HepG2 (cell line): ENCODE data around the gene NOP9. TPM values are rescaled to one million over a fixed set of nuclear protein-coding genes. Genes with fewer than 3 reads are reported as not detected.

Experiments used
- KMT2B ChIP-seq: IDR thresholded peaks from 2 replicates; pipeline ENCODE4 v1.6.1; 2016; ENCODE audit warnings: missing genetic modification reagents, missing compliant biosample characterization
- MAFK ChIP-seq, 2 experiments: IDR thresholded peaks in 1 of 2; conservative IDR thresholded peaks in 1 of 2; 2 replicates each; pipeline ENCODE4 v1.6.1; 2011; ENCODE audit warnings: improper control_type of control experiment in 2 of 2, low read length in 2 of 2
- MAZ ChIP-seq, 2 experiments: sonication (generic) in 1 of 2; formaldehyde crosslinking in 1 of 2; IDR thresholded peaks; 2 replicates each; pipeline versions ENCODE4 v1.5.0 to v1.6.1; 2012 to 2020; ENCODE audit warnings: low read depth in 2 of 2, mild to moderate bottlenecking in 2 of 2, borderline replicate concordance in 1 of 2, improper control_type of control experiment in 1 of 2, low read length in 1 of 2, missing genetic modification reagents in 1 of 2, moderate library complexity in 1 of 2
- NRL ChIP-seq: sonication (generic); formaldehyde crosslinking; IDR thresholded peaks from 2 replicates; pipeline ENCODE4 v1.5.0; 2020; ENCODE audit warnings: missing genetic modification reagents, mild to moderate bottlenecking, moderate library complexity, borderline replicate concordance
- RFXANK ChIP-seq: IDR thresholded peaks from 2 replicates; pipeline ENCODE4 v1.6.1; 2016
- SRY ChIP-seq: sonication (generic); formaldehyde crosslinking; IDR thresholded peaks from 2 replicates; pipeline ENCODE4 v1.8.0; 2022; ENCODE audit warnings: mild to moderate bottlenecking, missing genetic modification reagents
- SYNCRIP ChIP-seq: fragments of 200-400 bp; formaldehyde crosslinking; IDR thresholded peaks from 2 replicates; pipeline ENCODE4 v1.6.1; 2018; ENCODE audit warnings: mild to moderate bottlenecking, low read depth, low read length; ENCODE audit not compliant: insufficient read depth
- TCF12 ChIP-seq, 2 experiments: fragments of 450-650 bp in 1 of 2; sonication (generic) in 1 of 2; formaldehyde crosslinking in 1 of 2; IDR thresholded peaks; 2 replicates each; pipeline versions ENCODE4 v1.6.1 to v1.8.0; 2017 to 2022; ENCODE audit warnings: antibody characterized with exemption in 1 of 2, mild to moderate bottlenecking in 1 of 2, missing genetic modification reagents in 1 of 2, moderate library complexity in 1 of 2
- TMF1 ChIP-seq: sonication (generic); formaldehyde crosslinking; IDR thresholded peaks from 2 replicates; pipeline ENCODE4 v1.8.1; 2022; ENCODE audit warnings: low read depth, missing genetic modification reagents
- ZBTB1 ChIP-seq: sonication (generic); formaldehyde crosslinking; IDR thresholded peaks from 2 replicates; pipeline ENCODE4 v1.4.0; 2020; ENCODE audit warnings: missing genetic modification reagents, borderline replicate concordance
- ZFP82 ChIP-seq: sonication (generic); formaldehyde crosslinking; IDR thresholded peaks from 2 replicates; pipeline ENCODE4 v1.5.1; 2020; ENCODE audit warnings: mild to moderate bottlenecking, missing genetic modification reagents, borderline replicate concordance
- ZNF431 ChIP-seq: sonication (generic); formaldehyde crosslinking; IDR thresholded peaks from 2 replicates; pipeline ENCODE4 v1.9.0; 2022; ENCODE audit warnings: missing genetic modification reagents, low read depth, mild to moderate bottlenecking, borderline replicate concordance
- ZNF607 ChIP-seq: sonication (generic); formaldehyde crosslinking; IDR thresholded peaks from 2 replicates; pipeline ENCODE4 v1.5.1; 2020; ENCODE audit warnings: missing genetic modification reagents, mild to moderate bottlenecking, borderline replicate concordance
- ZNF747 ChIP-seq: sonication (generic); formaldehyde crosslinking; IDR thresholded peaks from 2 replicates; pipeline ENCODE4 v1.8.1; 2023; ENCODE audit warnings: missing genetic modification reagents, mild to moderate bottlenecking, borderline replicate concordance
- polyA plus RNA-seq, 8 experiments: library from polyadenylated mRNA; depleted of rRNA in 3 of 8; stranded (reverse) in 7 of 8; unstranded in 1 of 8; fragments of >200 nt; fragmentation: Illumina TruSeq in 4 of 8; extraction: Trizol in 4 of 8; gene quantifications; 2 replicates each; pipeline versions ENCODE4 v1.2.1 to v1.2.3, GENCODE V29; 2011 to 2016; ENCODE audit warnings: low read depth in 4 of 8, missing spikeins in 1 of 8, mixed read lengths in 1 of 8; ENCODE audit not compliant: insufficient read depth in 1 of 8
- total RNA-seq, 5 experiments: library from RNA; depleted of rRNA; stranded (reverse); fragments of >200 nt; fragmentation: Illumina TruSeq; extraction: Trizol; gene quantifications; 2 replicates each; pipeline ENCODE4 v1.2.3, GENCODE V29; 2016; ENCODE audit warnings: low read depth in 1 of 5
- TF ChIP-seq, protein P1 (sequence below): sonication (generic); formaldehyde crosslinking; IDR thresholded peaks from 2 replicates; pipeline ENCODE4 v1.8.1; 2023; ENCODE audit warnings: mild to moderate bottlenecking, missing genetic modification reagents, borderline replicate concordance
- TF ChIP-seq, protein P2 (sequence below): sonication (generic); formaldehyde crosslinking; IDR thresholded peaks from 2 replicates; pipeline ENCODE4 v1.4.0; 2020; ENCODE audit warnings: missing genetic modification reagents, mild to moderate bottlenecking, borderline replicate concordance
- TF ChIP-seq, protein P3 (sequence below): sonication (generic); formaldehyde crosslinking; IDR thresholded peaks from 2 replicates; pipeline ENCODE4 v1.8.1; 2023; ENCODE audit warnings: mild to moderate bottlenecking, missing genetic modification reagents
- TF ChIP-seq, protein P4 (sequence below): sonication (generic); formaldehyde crosslinking; conservative IDR thresholded peaks from 2 replicates; pipeline ENCODE4 v1.8.1; 2023; ENCODE audit warnings: missing genetic modification reagents
- TF ChIP-seq, protein P5 (sequence below): sonication (generic); formaldehyde crosslinking; IDR thresholded peaks from 2 replicates; pipeline ENCODE4 v1.9.0; 2021; ENCODE audit warnings: missing genetic modification reagents, borderline replicate concordance

The NOP9 gene
- total and polyA plus RNA-seq, 2 of the 13 experiments (the other 11 are each of a cell fraction or from before 2014, with no cell fraction given), result 24.5 to 61.6 TPM

DNA sequence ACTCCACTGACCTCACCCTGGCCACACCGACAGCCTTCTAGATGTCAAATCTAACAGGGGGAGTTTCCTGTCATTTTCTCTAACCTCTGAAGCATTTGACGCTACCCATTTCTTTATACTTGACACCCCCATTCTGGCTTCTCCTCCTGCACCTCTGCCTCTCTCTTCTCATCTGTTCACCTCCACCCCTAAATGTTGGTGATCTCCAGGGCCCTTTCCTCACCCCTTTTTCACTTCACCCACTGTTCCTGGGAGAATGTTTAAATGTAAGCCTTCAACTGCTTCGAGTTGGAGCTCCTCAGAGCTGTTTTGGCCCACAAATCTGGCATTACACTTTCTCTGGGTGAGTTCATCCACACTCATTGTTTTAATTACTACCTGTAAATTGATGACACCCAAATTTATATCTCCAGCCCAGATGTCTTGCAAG lies 27.8 kb upstream of the NOP9 start (continued):
- no peak for TF ChIP-seq TMF1 (CRISPR knock-in tag)
- no peak for TF ChIP-seq ZNF607 (CRISPR knock-in tag)
- TF ChIP-seq SRY, result no peak
- TF ChIP-seq KMT2B (CRISPR knock-in tag), result no peak
- TF ChIP-seq, protein P1, sequence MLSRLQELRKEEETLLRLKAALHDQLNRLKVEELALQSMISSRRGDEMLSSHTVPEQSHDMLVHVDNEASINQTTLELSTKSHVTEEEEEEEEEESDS (CRISPR knock-in tag), result no peak
- TF ChIP-seq, protein P2, sequence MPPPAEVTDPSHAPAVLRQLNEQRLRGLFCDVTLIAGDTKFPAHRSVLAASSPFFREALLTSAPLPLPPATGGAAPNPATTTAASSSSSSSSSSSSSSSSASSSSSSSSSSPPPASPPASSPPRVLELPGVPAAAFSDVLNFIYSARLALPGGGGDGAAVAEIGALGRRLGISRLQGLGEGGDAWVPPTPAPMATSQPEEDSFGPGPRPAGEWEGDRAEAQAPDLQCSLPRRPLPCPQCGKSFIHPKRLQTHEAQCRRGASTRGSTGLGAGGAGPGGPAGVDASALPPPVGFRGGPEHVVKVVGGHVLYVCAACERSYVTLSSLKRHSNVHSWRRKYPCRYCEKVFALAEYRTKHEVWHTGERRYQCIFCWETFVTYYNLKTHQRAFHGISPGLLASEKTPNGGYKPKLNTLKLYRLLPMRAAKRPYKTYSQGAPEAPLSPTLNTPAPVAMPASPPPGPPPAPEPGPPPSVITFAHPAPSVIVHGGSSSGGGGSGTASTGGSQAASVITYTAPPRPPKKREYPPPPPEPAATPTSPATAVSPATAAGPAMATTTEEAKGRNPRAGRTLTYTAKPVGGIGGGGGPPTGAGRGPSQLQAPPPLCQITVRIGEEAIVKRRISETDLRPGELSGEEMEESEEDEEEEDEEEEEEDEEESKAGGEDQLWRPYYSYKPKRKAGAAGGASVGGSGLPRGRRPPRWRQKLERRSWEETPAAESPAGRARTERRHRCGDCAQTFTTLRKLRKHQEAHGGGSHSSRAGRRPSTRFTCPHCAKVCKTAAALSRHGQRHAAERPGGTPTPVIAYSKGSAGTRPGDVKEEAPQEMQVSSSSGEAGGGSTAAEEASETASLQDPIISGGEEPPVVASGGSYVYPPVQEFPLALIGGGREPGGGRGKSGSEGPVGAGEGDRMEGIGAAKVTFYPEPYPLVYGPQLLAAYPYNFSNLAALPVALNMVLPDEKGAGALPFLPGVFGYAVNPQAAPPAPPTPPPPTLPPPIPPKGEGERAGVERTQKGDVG (CRISPR knock-in tag), result no peak
- TF ChIP-seq ZNF747 (CRISPR knock-in tag), result no peak
- no peak for TF ChIP-seq MAZ (IDR thresholded peaks at IDR 0.05; ENCODE audit: borderline replicate concordance, low read depth, low read length)
- no peak for TF ChIP-seq MAZ (CRISPR knock-in tag; IDR thresholded peaks at IDR 0.05; ENCODE audit: low read depth)
- no peak for TF ChIP-seq TCF12 (IDR thresholded peaks at IDR 0.05)
- TF ChIP-seq TCF12 (CRISPR knock-in tag; IDR thresholded peaks at IDR 0.05), result no peak
- TF ChIP-seq, protein P3, sequence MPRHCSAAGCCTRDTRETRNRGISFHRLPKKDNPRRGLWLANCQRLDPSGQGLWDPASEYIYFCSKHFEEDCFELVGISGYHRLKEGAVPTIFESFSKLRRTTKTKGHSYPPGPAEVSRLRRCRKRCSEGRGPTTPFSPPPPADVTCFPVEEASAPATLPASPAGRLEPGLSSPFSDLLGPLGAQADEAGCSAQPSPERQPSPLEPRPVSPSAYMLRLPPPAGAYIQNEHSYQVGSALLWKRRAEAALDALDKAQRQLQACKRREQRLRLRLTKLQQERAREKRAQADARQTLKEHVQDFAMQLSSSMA (CRISPR knock-in tag), result no peak
- TF ChIP-seq NRL (CRISPR knock-in tag), result no peak
- no peak for TF ChIP-seq ZNF431 (CRISPR knock-in tag)
- TF ChIP-seq MAFK (conservative IDR thresholded peaks at IDR 0.05 in 1 of 2, IDR thresholded peaks at IDR 0.05 in 1 of 2; ENCODE audit: low read length in 2 of 2), result peak; percentile 34 to 35; a peak in 2 of 4 replicates
- TF ChIP-seq SYNCRIP, result no peak
- no peak for TF ChIP-seq ZFP82 (CRISPR knock-in tag)
- 0 out of 2 replicates have a peak, but pooled peaks have one; percentile 47 for TF ChIP-seq ZBTB1 (CRISPR knock-in tag)
- no peak for TF ChIP-seq RFXANK
- TF ChIP-seq, protein P4, sequence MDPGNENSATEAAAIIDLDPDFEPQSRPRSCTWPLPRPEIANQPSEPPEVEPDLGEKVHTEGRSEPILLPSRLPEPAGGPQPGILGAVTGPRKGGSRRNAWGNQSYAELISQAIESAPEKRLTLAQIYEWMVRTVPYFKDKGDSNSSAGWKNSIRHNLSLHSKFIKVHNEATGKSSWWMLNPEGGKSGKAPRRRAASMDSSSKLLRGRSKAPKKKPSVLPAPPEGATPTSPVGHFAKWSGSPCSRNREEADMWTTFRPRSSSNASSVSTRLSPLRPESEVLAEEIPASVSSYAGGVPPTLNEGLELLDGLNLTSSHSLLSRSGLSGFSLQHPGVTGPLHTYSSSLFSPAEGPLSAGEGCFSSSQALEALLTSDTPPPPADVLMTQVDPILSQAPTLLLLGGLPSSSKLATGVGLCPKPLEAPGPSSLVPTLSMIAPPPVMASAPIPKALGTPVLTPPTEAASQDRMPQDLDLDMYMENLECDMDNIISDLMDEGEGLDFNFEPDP, result peak; percentile 97; the same call in 1 of the 2 replicates
- TF ChIP-seq, protein P5, sequence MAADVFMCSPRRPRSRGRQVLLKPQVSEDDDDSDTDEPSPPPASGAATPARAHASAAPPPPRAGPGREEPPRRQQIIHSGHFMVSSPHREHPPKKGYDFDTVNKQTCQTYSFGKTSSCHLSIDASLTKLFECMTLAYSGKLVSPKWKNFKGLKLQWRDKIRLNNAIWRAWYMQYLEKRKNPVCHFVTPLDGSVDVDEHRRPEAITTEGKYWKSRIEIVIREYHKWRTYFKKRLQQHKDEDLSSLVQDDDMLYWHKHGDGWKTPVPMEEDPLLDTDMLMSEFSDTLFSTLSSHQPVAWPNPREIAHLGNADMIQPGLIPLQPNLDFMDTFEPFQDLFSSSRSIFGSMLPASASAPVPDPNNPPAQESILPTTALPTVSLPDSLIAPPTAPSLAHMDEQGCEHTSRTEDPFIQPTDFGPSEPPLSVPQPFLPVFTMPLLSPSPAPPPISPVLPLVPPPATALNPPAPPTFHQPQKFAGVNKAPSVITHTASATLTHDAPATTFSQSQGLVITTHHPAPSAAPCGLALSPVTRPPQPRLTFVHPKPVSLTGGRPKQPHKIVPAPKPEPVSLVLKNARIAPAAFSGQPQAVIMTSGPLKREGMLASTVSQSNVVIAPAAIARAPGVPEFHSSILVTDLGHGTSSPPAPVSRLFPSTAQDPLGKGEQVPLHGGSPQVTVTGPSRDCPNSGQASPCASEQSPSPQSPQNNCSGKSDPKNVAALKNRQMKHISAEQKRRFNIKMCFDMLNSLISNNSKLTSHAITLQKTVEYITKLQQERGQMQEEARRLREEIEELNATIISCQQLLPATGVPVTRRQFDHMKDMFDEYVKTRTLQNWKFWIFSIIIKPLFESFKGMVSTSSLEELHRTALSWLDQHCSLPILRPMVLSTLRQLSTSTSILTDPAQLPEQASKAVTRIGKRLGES (CRISPR knock-in tag), result no peak
